GM19238 (cell line): ENCODE results near the gene PF4V1.
"Not testable (repeated sequence)": the region's sequence is repeated elsewhere in the genome, so short reads cannot be mapped to it uniquely, and the experiment has no call there.

Experiments used
- DNase-seq: peaks from one replicate; pipeline ENCODE4 v3.0.0; 2011; ENCODE audit warnings: low spot score; ENCODE audit not compliant: insufficient read length

PF4V1 gene

DNA sequence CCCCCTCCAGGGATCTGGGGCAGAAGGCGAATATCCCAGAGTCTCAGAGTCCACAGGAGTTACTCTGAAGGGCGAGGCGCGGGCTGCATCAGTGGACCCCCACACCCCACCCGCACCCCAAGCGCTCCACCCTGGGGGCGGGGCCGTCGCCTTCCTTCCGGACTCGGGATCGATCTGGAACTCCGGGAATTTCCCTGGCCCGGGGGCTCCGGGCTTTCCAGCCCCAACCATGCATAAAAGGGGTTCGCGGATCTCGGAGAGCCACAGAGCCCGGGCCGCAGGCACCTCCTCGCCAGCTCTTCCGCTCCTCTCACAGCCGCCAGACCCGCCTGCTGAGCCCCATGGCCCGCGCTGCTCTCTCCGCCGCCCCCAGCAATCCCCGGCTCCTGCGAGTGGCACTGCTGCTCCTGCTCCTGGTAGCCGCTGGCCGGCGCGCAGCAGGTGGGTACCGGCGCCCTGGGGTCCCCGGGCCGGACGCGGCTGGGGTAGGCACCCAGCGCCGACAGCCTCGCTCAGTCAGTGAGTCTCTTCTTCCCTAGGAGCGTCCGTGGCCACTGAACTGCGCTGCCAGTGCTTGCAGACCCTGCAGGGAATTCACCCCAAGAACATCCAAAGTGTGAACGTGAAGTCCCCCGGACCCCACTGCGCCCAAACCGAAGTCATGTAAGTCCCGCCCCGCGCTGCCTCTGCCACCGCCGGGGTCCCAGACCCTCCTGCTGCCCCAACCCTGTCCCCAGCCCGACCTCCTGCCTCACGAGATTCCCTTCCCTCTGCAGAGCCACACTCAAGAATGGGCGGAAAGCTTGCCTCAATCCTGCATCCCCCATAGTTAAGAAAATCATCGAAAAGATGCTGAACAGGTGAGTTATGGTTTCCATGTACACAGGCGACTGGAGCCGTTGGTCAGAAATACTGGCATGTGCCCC lies 16.3 kb downstream of the PF4V1 start, which contains the start of gene CXCL1:
Gene CXCL1 (plus strand): TSS at position 264 of the 926 bp plus-strand sequence. CDS start 78 bp downstream, at position 342.
- DNase-seq, result no peak

DNA sequence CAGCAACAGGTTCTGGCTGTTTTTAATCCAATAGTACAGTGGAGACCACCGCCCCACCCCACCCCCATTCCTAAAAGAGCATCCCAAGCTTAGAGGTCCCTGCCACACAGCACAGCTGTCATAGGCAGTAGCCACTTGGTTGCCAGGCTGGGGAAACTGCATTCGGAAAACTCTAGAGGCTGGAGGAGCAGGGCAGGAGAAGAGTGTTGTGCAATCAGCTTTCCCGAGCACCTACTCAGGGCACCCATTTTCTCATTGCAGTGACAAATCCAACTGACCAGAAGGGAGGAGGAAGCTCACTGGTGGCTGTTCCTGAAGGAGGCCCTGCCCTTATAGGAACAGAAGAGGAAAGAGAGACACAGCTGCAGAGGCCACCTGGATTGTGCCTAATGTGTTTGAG lies 17.2 kb downstream of the PF4V1 start:
- no peak for DNase-seq

DNA sequence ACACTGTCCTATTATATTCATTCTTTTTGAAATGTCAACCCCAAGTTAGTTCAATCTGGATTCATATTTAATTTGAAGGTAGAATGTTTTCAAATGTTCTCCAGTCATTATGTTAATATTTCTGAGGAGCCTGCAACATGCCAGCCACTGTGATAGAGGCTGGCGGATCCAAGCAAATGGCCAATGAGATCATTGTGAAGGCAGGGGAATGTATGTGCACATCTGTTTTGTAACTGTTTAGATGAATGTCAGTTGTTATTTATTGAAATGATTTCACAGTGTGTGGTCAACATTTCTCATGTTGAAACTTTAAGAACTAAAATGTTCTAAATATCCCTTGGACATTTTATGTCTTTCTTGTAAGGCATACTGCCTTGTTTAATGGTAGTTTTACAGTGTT lies 17.7 kb downstream of the PF4V1 start:
- no peak for DNase-seq

DNA sequence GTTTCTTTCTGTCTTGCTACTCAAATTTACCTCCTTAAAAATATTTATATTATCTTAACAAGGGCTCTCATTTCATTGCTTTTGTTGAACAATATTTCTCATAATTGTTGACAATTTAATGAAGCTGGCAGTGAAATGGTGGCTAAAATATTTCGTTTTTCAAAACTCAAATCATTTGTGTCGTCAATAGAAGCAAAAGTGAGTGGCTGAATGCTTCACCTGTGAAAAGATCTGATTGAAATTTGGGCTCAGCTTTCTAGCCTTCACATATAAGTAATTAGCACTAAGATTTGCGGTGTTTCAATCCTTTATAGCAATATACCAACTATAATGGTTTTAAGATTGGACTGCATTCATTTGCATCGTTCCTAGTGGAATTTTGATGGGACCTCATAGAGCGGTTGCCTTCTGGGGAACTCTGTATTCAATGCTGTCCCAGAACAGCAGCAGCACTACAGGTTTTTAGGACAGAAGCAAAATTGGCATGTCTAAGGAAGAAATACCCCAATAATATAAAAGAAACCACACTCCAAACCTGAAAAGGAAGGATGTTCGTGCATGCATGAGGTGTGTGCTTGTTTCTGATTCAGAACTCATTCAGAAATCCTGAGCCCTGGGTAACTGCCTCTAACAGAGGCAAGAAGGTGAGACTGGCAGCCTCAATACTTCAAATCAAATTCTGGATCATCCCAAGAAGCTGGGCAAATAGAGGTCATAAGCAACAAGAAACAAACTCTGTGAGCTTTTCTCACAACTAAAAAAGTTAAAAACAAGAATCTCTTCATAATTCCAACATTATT lies 18.6 kb downstream of the PF4V1 start:
- no peak for DNase-seq

DNA sequence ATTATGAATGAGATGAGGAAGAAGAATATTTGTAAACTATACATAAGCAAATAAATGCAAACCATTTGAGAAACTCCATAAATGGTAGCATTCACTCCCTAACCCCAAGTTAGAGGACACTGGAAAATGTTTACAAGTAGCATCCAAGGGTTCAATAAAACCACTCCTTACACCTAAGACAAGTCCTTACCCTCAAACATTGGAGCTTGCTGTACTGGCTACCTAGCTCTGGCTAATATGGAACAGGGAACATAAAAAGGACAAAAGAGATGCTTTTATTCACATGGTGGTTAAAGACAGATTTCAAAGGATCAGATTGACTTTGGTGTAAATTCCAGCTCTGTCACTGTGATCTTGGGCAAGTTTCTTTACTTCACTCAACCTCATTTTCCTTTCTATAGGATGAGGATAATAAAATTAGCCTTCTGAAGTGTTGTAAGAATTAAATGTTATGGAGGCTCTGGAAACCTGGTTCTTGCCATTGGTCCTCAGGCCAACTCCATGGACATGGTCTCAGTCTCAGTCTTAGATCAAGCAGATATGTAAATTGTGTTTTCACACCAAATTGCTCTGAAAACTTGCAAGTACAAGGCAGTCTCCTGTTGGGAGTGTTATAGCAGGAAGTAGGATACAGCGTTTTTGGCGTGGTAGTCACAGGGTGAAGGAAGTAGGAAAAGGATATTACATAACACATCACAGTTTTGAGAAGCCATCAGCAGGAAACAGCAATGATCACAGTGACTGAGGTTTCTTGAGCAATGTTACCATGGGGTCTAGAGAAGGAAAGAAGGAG lies 19.4 kb downstream of the PF4V1 start:
- DNase-seq, result no peak

DNA sequence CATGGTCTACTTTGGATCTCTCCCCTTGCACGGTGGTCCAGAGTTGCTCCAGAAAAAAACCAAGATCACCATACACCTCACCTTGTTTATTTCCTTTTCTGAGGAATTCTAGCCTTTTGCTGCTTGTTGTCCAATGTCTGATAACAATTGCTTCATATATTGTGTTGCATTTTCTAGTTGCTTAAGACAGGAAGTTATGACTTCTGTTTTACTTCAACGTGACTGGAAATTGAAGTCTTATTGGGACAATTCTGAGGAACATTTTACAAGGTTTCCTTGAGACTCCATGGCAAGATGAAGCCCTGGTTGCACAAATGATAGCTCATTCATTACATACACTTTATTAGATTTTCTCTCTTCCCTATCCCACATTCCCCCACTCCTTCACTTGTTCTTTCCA lies 21.3 kb downstream of the PF4V1 start:
- no peak for DNase-seq

DNA sequence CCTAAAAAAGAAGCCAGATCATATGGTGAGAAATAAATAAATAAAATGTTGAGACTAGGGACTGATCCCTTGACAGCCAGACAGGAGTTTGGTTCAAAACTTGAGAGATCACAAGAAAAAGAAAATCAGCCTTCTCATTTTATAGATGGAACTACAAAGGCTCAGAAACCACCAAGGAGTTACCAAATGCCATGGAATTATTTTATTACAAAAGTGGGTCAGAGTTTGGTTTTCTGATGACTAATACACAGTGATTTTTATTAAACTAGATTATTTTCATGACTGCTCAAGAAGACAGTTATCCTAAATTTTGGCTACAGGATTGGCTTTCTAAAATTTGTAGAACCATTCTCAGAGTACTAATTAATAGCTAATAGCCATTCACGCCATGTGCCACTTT lies 22.3 kb downstream of the PF4V1 start:
- no peak for DNase-seq

DNA sequence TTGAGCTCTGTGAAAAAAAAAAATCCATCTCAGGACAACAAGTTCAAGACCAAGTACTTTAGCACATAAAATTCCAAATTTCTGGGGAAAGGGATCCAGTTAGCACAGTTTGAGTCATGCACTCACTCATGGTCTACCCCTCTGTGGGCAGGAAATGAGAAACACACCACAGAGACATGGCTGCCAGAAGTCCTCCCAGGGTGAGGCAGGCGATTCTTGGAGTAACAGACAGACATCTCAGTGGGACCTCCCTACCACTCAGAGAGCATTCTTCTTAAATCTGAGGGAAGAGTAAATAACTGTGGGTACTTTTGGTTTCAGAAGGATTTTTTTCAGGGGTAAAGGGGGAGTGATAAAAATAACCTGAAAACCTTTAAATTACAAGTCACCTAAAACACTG lies 30.2 kb downstream of the PF4V1 start:
- no peak for DNase-seq

DNA sequence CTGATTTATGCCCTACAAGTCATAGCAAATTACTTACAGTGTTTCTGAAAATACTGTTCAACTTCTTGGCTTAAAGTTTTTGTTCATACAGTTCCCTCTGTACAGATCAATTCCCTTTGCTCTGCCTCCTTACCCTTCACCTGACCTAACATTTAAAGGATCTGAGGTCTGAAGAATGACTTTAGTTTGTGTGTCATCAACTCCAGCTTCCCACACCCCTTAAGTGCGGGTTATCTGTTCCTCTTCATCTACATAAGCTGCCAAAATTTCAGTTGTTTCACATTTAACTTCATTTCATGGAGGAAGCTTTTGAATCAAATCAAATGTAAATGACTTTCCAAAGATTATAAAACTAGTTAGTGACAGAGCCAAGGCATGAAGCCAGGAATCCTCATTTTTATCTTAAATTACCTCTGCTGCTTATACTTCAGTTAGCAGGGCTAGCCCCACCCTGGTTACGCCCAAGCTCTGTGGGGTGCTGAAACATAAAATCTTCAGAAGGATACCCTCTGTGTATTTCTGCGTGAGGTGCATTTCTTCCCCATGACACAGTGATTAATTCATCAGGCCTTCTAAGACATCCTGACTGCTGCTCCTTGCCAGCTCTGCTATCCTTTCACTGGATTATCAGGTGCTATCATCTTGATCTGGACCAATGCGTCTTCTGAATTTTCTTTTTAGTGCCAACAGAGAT lies 32.6 kb downstream of the PF4V1 start:
- no peak for DNase-seq

DNA sequence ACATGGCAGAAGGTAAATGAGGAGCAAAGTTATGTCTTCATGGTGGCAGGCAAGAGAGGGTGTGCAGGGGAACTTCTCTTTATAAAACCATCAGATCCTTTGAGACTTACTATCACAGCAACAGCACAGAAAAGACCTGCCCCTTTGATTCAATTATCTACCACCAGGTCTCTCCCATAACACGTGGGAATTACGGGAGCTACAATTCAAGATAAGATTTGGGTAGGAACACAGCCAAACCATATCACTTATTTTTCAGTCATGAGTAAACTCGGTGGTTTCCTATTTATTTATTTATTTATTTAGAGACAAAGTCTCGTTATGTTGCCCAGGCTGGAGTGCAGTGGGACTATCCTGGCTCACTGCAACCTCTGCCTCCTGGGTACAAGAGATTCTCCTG lies 38.2 kb downstream of the PF4V1 start:
- DNase-seq, result no peak

DNA sequence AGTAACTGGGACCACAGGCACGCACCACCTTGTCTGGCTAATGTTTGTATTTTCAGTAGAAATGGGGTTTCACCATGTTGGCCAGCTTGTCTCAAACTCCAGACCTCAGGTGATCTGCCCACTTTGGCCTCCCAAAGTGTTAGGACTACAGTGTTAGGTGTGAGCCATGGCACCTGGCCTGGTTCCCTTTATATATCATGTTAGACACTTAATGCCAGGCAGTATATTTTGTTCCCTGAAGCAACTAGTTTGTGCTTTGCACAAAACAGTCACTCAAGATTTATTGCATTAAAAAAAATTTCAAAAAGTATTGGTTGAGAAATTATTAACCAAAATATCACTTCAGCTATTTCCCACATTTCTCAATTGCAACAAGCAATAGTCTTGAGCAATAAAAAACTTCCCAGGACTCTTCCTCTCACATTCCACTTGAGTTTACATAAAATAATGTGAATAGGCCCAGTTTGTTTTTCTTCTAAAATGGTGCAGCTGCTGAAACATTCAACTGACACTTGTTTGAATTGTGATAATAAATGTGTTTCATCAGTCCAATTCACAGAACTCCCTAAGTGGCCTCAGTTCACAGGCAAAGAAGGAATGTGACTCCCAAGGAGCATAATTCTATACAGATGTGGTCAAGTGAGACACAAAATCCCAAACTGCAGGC lies 38.8 kb downstream of the PF4V1 start:
- DNase-seq, result no peak

DNA sequence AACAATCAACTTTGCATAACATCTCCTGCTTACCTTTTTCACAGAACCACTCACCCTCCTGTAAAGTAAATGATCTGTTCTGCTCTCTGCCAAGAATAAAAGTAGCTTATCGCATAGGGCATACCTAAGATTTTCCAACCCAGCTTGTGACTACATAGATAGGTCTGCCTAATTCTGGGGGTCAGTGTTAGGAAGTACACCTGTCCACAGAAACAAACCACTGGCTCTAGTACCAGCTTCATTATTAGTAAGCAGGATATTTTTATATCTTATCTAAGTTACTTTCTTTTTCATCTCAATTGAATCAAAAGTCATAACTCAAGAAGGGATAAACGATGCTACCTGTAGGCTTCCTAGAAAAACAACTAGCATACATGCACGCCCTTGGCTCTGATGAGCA lies 39.9 kb downstream of the PF4V1 start:
- DNase-seq, result no peak

DNA sequence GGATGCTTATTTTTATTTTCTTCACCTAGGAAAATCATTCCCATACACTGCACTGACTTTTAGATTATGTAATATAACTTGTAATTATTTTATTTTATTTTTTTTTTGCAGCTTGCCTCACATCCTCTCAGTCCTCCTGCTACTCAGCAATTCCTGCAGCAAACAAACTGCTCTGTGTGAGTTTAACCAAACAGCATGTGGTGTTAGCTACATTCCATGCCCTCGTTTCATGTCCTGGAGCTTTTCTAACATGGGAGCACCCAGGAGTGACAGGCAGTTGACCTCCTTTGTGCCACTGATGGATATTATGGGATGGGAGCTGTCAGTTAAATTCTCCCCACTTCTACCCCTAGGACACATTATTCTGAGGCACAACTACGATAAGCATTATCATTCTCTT lies 40.9 kb downstream of the PF4V1 start:
- DNase-seq, result no peak

DNA sequence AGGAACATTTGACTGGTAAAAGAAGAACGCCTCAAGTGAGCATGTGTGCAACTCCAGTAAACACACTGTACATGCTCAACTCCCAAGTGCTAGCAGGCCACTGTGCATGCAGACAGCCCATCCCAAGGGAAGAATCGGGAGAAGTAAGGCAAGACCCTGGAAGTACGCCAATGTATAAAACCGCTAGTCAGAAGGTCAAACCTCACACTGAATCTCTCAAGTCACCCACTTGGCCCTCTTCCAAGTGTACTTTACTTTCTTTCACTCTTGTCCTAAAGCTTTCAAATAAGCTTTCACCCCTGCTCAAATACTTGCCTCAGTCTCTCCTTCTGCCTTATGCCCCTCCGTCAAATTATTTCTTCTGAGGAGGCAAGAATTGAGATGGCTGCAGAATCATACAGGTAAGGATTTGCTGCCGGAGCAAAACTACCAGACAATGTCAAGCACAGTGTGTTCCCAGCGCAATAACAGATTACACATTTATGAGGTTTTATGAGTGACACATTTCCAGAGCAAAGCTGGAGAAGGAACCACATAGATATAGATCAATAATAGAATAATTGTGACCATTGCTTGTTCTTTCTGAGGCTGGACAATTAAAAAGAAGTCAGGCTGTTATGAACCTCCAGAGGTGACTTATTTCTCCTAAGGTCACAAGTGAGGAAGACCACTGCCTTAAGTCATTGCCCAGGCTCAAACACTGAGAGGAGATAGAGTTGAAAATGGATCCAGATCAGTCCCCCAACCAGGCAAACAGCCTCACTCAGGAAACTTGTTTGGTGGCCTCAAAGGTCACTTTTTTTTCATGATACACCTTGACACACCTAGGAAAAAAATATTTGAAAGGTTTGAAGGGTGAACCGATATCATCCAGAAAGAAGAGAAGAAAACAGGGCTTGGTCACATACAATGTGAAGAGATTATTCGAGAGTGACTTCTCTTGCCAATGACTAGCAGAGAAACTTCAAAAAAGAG lies 42.4 kb downstream of the PF4V1 start:
- DNase-seq, result no peak

DNA sequence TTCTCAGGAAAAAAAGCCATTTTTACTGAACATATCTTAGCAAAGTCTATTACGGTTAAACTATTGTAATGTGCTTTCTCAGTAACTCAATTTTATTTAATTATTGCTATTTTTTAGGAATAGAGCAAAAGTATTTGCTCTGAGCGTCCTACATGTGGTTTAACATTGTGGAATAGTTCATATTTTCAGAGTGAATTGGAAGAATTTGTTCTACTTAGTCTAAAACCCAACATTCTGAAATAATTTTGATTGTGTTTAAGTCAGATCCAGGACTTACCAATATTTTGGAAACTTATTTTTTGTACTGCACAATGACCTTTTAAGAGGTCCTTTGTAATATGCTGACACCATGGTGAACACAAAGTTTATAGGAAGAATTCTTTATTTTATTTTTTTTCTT lies 43.3 kb downstream of the PF4V1 start:
- no peak for DNase-seq

DNA sequence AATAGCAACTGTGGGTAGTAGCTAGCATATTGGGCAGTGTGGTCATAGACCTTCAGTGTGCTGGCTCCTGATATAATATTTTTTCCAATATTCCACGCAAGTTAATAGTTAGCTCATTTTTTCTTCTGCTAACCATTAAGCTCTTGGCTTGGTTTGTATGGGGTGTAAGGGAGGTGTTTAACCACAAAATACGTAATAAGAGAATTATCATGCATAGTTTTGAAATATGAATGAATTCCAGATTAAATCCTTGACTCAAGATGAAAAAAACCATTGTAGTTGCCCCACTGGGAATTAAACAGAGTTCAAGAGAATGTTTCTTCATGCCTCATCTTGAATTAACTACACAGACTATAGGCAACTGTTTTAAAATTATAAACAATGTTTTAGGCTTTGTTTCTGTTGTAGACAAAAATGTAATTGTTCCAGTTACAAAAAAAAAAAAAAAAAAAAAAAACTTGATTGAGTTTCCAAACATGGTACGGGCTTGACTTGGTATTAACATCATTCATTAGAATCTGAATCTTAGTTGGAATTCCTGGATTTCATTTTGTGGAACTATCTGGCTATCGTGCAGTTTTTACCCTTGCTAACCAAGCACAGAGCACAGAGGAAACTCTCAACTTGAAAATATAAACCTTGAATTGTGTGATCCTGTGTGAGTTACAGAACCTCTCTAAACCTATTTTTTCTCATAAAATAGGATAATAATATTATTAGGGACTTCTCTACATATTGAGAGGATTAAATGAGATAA lies 44.5 kb downstream of the PF4V1 start:
- no peak for DNase-seq

DNA sequence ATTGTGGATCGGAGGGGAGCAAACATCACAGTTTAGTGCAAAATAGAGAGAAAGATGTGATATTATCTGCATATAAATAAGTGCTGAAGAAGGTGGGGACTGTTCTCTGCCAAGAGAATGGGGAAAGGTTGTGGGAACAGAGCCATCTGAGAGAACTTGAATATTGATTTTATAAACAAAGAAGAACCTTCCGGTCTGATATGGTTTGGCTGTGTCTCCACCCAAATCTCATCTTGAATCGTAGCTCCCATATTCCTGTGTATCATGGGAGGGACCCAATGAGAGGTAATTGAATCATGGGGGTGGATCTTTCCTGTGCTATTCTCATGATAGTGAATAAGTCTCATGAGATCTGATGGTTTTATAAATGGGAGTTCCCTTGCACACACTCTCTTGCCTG lies 46.2 kb downstream of the PF4V1 start:
- not testable (repeated sequence) for DNase-seq

DNA sequence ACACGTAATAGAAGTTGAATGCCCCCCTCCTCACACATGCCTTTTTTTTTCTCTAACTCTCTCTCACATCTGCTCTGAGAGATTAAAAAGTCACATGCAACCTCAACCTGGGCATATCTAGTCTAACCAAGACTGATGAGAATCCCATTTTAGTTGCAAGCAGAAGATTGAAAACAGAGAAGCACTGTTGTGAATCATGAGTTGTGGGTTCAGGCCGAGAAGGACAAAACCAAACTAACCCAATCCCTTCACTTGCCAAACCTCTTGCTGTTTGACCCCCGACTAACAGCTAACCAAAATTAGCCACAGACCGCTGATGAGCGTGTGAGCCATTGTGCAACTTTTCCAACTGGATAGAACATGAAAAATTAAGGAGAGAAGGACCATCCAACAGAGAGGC lies 47.9 kb downstream of the PF4V1 start:
- DNase-seq, result no peak
